Measurements from ENCODE around the gene AATK. TPM values are rescaled to one million over a fixed set of nuclear protein-coding genes. Genes with fewer than 3 reads are reported as not detected.

The AATK gene
- total and polyA plus RNA-seq, 2 experiments from 2014 or later = 5.7 to 6.3 TPM

DNA sequence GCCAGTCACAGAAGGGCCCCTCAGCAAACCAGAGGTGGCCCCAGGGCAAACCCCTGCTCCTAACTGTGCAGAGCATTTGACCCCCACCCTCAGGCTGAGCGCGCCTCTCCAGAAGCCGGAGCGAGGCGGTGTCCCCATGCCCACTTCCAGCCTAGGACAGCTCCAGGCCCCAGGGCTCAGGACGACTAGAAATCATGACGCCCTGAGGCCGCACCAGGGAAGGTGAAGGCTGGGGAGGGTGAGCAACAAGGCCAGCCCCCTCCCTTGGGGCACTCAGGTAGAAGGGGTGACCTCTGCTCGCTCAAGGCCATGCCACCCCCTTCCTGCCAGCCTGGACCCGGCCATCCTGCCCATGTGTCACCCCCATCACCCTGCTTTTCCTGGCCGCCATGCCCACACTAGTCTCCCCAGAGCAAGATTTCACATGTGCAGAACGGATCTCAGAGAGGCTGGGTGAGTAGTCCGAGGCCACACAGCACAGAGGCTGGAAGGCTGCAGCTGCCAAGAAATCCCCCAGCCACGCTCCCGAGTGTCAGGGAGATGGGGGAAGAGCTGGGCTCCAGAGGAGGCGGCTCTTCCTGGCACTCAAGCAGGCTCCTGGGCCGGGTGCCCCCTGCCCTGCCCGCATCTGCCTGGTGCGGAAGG, 2.8 kb downstream of the AATK start:
- H2AFZ ChIP-seq = no peak overlapping the region
- H3K4me2 ChIP-seq = no peak overlapping the region
- H3K36me3 ChIP-seq (replicated peaks; ENCODE audit: insufficient read depth, low read depth) = no peaks in the 10 kb centered on the region
- H3K4me1 ChIP-seq (ENCODE audit: insufficient read depth) = peaks cover 20% of the 10 kb centered on the region
- H3K9me2 ChIP-seq (replicated peaks; ENCODE audit: insufficient read depth) = no peaks in the 10 kb centered on the region
- H3K4me3 ChIP-seq = no peak overlapping the region
- peaks cover 2% of the 10 kb centered on the region for H3K79me2 ChIP-seq
- DNase-seq (ENCODE audit: low spot score) = no peak
- no peaks in the 10 kb centered on the region for H3K27me3 ChIP-seq
- WGBS (ENCODE audit: low lambda C conversion rate, missing lambda C conversion rate) = 91% methylated on average over 19 of the region's 19 CpGs
- TF ChIP-seq, protein P1, sequence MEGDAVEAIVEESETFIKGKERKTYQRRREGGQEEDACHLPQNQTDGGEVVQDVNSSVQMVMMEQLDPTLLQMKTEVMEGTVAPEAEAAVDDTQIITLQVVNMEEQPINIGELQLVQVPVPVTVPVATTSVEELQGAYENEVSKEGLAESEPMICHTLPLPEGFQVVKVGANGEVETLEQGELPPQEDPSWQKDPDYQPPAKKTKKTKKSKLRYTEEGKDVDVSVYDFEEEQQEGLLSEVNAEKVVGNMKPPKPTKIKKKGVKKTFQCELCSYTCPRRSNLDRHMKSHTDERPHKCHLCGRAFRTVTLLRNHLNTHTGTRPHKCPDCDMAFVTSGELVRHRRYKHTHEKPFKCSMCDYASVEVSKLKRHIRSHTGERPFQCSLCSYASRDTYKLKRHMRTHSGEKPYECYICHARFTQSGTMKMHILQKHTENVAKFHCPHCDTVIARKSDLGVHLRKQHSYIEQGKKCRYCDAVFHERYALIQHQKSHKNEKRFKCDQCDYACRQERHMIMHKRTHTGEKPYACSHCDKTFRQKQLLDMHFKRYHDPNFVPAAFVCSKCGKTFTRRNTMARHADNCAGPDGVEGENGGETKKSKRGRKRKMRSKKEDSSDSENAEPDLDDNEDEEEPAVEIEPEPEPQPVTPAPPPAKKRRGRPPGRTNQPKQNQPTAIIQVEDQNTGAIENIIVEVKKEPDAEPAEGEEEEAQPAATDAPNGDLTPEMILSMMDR (IDR thresholded peaks at IDR 0.05; ENCODE audit: poor library complexity) = no peak
- TF ChIP-seq EZH2phosphoT487 (IDR thresholded peaks at IDR 0.05; ENCODE audit: low read depth, severe bottlenecking, unreplicated experiment) (no peak), EZH2 (IDR thresholded peaks at IDR 0.05; ENCODE audit: borderline replicate concordance) (no peak)
- H3K9me3 ChIP-seq (ENCODE audit: low read depth) = no peaks in the 10 kb centered on the region
- H4K20me1 ChIP-seq (ENCODE audit: insufficient read depth, poor library complexity, severe bottlenecking) = no peaks in the 10 kb centered on the region
- no peak overlapping the region for H3K27ac ChIP-seq

- Histone ChIP-seq H2AFZ (no peak overlapping the region), H3K36me3 (replicated peaks; ENCODE audit: insufficient read depth, low read depth) (no peaks in the 10 kb centered on the region), H3K27ac (no peak overlapping the region), H3K4me1 (ENCODE audit: insufficient read depth) (peaks cover 20% of the 10 kb centered on the region), H3K4me2 (no peak overlapping the region), H3K9me2 (replicated peaks; ENCODE audit: insufficient read depth) (no peaks in the 10 kb centered on the region), H3K4me3 (no peak overlapping the region), H4K20me1 (ENCODE audit: insufficient read depth, poor library complexity, severe bottlenecking) (no peaks in the 10 kb centered on the region), H3K9me3 (ENCODE audit: low read depth) (no peaks in the 10 kb centered on the region), H3K79me2 (peaks cover 2% of the 10 kb centered on the region), H3K27me3 (no peaks in the 10 kb centered on the region)
- 90% methylated on average over 11 of the region's 11 CpGs for WGBS (ENCODE audit: low lambda C conversion rate, missing lambda C conversion rate)
- no peak for DNase-seq (ENCODE audit: low spot score)
- no peak for TF ChIP-seq EZH2phosphoT487 (IDR thresholded peaks at IDR 0.05; ENCODE audit: low read depth, severe bottlenecking, unreplicated experiment)
- TF ChIP-seq, protein P1 (IDR thresholded peaks at IDR 0.05; ENCODE audit: poor library complexity) = no peak
- TF ChIP-seq EZH2 (IDR thresholded peaks at IDR 0.05; ENCODE audit: borderline replicate concordance) = no peak
Observed at GRCh38 chr17:81162491-81162890, 3.5 kb downstream of the AATK start.

GRCh38 chr17:81161972-81162371, 4.0 kb downstream of the AATK start:
- no peak overlapping the region for H2AFZ ChIP-seq
- 96% methylated on average over 11 of the region's 16 CpGs for WGBS (ENCODE audit: low lambda C conversion rate, missing lambda C conversion rate)
- no peaks in the 10 kb centered on the region for H3K9me3 ChIP-seq (ENCODE audit: low read depth)
- no peak overlapping the region for H3K4me2 ChIP-seq
- H3K27ac ChIP-seq = no peak overlapping the region
- H3K27me3 ChIP-seq = no peaks in the 10 kb centered on the region
- H3K4me3 ChIP-seq = no peak overlapping the region
- peaks cover 2% of the 10 kb centered on the region for H3K79me2 ChIP-seq
- peaks cover 20% of the 10 kb centered on the region for H3K4me1 ChIP-seq (ENCODE audit: insufficient read depth)
- H3K36me3 ChIP-seq (replicated peaks; ENCODE audit: insufficient read depth, low read depth) = no peaks in the 10 kb centered on the region
- H4K20me1 ChIP-seq (ENCODE audit: insufficient read depth, poor library complexity, severe bottlenecking) = no peaks in the 10 kb centered on the region
- H3K9me2 ChIP-seq (replicated peaks; ENCODE audit: insufficient read depth) = no peaks in the 10 kb centered on the region
- DNase-seq (ENCODE audit: low spot score) = no peak
- TF ChIP-seq, protein P1 (IDR thresholded peaks at IDR 0.05; ENCODE audit: poor library complexity) = no peak
- TF ChIP-seq EZH2 (IDR thresholded peaks at IDR 0.05; ENCODE audit: borderline replicate concordance) (no peak), EZH2phosphoT487 (IDR thresholded peaks at IDR 0.05; ENCODE audit: low read depth, severe bottlenecking, unreplicated experiment) (no peak)

All from hepatocyte (in vitro differentiated cells).